Measurements from ENCODE around the gene MBD3.
"Not testable (repeated sequence)": the region's sequence is repeated elsewhere in the genome, so short reads cannot be mapped to it uniquely, and the experiment has no call there.

MBD3 gene

DNA sequence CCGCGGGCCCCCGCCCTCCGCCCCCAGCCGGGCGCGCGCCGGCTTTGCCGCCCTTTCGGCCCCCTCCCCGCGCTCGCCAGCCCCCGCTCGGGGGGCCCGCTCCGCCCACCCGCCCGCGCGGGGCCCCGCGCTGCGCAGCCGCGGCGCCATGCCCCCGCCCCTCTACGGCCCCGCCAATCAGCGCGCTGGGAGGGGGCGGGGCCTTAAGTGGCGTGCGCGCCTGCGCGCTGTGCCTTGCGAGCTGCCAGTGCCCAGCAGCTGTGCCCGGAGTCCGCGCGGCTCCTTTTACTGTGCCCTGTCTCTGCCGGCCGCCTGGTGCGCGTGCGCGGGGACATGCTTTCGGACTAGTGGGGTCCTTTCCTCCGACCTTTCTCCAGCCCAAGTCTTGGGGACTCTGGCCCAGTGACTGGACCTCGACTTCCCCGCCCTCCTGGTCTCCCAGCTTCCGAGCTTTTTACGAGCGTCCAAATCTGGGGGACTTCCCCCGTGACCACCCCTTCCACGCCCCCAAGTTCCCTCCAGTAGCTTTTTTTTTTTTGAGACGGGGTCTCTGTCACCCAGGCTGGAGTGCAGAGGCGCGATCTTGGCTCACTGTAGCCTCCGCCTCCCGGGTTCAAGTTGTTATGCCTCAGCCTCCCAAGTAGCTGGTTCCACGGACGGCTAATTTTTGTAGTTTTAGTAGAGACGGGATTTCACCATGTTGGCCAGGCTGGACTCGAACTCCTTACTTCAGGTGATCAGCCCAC, at the start of gene MBD3:
Gene MBD3, minus strand, starts transcription at position 111 of the 746 bp plus-strand sequence. CDS start 234 bp downstream, outside the sequence.
- DNase-seq: peak; percentile 91

- DNase-seq: not testable (repeated sequence)
Observed at GRCh38 chr19:1640893-1641448, 48.3 kb upstream of the MBD3 start.

DNA sequence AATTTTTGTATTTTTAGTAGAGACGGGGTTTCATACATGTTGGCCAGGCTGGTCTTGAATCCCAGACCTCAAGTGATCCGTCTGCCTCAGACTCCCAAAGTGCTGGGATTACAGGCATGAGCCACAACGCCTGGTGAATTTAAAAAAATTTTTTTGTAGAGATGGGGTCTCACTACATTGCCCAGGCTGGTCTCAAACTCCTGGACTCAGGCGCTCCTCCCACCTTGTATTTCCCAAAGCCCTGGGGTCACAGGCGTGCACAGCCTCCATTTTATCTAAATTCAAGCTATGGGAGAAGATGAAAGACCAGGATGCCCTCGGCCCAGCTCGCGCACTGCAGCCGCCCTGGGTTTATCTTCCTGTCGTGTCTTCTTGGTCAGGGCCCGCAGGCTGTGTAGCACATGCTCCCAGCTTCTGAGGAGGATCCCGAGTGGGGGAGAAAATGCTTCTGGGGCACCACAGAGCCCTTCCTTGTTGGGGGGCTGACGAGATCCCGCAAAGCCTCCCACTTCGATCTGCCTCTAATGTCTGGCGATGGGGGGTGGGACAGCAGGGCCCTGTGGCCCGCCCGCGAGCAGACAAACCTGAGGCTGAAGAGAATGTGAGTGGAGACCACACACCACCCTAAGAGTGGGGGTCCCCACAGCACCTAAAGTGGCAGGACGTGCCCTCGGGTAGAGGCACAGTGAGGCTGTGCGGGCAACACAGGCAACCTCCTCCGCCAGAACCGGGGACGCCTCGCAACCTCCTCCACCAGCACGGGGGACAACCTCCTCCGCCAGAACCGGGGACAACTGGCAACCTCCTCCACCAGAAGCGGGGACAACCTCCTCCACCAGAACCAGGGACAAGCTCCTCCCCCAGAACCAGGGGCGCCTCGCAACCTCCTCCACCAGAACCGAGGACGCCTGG, 43.9 kb upstream of the MBD3 start:
- no peak for DNase-seq

DNA sequence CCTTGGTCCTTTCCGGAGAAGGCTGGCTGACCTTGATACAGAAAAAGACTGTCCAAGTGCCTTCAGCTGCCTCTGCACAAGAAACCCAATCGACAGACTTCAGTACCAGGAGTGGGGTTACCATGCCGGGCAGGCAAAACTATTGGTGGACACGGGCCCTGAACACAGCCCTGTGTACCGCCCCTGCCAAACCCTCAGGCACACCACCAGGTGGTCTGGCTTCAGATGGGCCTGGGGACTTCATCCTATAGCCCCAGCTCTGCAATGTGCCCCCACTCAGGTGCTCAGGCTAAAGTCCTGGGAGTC, 42.2 kb upstream of the MBD3 start:
- no peak for DNase-seq

DNA sequence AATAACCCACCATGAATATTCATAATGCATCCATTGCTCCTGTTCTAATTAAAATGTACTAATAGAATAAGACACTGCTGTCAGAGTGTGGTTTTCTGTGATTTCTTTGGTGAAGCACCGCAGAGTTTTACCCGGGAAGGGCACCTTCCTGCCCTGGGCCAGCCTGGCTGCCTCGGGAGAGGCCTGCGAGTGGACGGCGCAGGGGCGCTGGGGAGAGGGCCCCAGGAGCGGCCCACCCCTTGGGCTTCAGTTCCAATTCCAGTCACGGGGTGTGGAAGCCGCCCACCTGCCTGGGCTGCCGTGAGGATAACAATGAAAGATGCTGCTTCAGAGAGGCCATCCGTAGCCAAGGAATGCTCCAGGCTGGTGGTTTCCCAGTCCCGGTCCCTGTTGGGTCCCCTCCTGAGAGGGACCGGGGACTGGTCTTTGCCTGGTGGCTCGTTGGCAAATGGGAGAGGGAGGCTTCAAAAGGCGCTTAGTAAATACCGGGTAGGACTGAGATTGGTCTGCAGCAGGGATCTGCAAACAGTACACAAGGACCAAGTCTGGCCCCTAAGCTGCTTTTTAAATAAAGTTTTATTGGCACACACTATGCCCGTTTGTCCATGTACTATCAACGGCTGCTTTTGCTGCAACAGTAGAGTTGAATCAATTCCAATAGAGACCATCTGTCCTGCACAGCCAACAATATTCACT, 41.7 kb upstream of the MBD3 start:
- DNase-seq: no peak

DNA sequence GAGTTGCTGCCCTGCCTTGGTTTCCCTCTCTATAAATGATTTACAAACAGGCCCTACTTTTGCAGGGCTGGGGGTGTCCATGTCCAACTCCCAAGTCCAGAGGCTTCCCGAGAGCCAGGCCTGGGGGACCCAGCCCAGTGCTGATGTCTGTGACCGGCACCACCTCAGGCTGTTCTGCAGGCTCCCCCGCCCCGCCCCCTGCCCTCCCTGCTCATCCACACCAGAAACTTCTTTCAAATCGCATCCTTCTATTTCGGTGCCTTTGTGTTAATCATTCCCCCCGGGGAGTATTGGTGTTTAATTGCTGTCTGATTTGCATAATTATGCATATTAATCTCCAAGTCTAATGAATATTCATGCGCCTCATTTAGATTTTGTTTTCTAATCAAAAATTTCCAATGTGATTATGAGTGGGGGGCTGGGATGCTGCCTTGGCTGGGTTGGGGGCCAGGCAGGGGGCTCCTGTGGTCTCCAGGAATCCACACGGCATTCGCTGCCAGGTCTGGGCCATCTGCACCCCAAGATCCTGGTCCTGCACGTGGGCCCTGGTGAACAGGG, 40.7 kb upstream of the MBD3 start:
- no peak for DNase-seq

DNA sequence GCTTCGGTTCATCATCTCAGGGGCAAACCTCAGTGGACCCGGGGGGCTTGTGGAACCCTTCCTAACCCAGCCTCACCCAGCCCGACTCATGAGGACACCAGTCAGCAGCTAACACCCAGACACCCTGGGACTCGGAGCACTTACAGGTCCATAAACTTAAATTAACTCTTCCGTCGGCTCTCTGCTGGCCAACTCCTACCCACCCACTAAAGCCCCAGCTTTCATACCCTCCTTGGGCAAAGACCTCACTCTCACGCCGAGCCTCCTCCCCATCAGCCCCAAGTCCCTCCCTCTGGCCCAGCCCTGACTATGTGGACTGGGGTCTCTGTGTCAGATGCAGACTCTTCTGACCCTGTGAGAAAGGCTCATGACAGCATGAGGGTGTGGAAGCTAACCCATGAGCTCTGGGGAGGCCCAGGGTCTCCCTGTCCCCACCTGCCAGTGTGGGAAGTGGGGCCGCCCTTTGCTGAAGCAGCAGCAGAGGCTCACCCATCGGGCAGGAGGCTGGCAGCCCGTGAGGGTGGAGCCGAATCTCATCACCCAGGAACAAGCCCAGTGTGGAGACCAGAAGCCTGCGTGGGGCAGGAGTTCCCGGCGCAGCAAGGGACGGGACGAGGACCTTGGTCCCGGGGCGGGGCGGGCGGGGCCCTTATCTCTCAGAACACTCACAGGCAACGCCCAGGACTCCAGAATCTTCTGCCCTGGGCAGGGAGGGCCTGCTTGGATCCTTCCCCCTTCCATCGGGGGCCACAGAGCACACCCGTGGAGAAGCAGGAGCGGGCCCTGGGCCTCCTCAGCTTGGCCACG, 40.0 kb upstream of the MBD3 start:
- peak; percentile 64 for DNase-seq

GRCh38 chr19:1631557-1632100, 39.0 kb upstream of the MBD3 start:
- no peak for DNase-seq

- no peak for DNase-seq
Observed at GRCh38 chr19:1630811-1631210, 38.1 kb upstream of the MBD3 start.

- no peak for DNase-seq
Observed at GRCh38 chr19:1630012-1630411, 37.3 kb upstream of the MBD3 start.

DNA sequence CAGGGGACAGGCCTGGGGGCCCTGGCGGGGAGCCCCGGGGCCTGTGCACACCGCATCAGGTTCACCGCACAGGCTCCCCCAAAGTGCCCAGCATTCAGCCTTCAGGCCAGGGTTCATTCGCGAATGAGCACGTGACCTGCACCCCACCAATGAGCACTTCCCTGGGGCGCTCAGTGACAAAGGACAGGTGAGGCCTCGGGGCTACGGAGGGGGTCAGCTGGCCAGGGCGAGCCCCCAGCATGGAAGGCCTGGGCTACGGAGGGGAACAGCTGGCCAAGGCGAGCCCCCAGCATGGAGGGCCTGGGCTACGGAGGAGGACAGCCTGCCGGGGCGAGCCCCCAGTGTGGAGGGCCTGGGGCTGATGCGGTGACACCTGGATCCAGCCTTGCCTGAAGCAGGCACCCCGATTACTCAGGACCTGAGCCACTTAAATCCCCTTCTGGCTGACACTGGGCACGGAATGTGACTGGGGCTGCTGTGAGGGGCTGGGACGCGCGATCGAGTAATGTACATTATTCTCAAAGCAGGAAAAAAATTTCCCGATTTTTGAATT, 36.7 kb upstream of the MBD3 start:
- DNase-seq: no peak

DNA sequence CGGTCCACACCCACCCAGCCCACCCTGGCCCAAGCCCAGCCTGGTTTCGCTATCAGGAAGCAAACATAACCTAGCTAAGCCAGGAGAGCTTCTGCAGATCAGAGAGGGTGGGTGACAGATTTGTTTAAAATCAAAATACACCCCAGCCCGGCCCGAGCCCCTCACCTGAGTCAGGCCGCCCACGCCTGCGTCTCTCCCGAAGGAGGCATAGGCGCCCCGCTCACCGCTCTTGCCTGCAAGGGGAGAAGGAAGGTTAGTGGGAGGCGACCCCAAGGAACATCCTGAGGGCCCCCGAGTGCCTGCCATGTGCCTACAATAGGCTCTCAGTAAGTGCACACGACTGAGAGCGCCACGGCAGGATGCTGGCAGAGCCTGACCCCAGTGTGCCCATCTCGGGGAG, 34.5 kb upstream of the MBD3 start:
- no peak for DNase-seq

GRCh38 chr19:1626417-1627010, 33.8 kb upstream of the MBD3 start:
- no peak for DNase-seq

GRCh38 chr19:1624458-1624857, 31.8 kb upstream of the MBD3 start:
- DNase-seq: peak; percentile 14

DNA sequence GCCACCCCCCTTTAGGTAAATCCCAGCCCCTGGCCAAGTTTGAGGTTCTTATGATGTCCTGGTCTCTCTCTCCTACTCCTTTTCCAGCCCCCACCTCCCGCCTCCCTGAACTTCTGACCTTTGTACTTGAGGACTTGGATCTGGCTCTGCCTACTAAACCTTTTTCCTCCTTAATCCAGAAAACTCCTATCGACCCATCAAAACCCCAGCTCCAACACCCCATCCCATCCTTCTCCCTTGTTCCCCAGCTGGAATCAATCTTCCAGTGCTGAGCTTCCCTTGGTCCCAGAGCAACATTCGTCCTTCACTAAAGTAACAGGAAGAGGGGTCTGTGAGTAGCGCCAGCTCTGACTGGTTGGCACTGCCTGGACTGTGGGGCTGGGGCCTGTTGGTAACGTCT, 29.9 kb upstream of the MBD3 start:
- DNase-seq: no peak

- no peak for DNase-seq
Observed at GRCh38 chr19:1622007-1622406, 29.3 kb upstream of the MBD3 start.

GRCh38 chr19:1621574-1621973, 28.9 kb upstream of the MBD3 start:
- DNase-seq: no peak

- DNase-seq: no peak
Observed at GRCh38 chr19:1621021-1621420, 28.4 kb upstream of the MBD3 start.

DNA sequence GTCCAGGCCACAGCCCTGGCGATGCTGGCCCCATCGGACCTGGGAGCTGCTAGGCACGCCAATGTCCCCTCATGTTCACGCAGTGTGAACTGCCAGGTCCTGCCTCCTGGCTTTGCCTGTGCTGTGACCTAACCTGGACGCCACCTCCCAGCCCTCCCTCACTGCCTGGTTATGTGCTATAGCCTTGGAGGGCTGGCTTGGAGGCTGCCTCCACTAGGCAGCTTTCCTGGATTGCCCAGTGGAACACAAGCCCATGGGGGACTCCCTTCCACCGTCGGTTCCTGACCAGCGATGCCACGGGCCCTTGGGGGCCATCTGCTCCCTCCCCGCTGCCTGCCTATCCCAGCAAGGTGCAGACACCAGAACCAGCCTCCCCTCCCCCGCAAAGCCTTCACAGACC, 27.8 kb upstream of the MBD3 start:
- no peak for DNase-seq

GRCh38 chr19:1619703-1620102, 27.0 kb upstream of the MBD3 start:
- no peak for DNase-seq

DNA sequence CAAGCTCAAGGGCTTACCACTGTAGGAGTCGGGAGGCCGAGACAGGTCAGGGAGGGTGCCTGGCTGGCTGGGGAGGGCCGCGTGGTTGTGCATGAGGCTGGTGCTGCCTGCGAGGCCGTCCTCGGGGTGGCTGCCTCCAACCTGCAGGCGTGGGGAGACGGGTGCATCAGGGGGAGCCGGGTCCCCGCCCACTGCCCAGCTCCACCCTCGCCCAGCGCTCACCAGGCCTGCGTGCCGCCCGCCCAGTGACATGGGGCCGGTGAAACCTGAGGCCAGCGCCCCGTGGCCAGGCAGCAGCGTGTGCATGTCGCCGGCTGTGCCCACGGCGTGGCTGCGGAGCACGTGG, 26.4 kb upstream of the MBD3 start:
- DNase-seq: no peak

Data from OCI-M1 (cell line).